HEK293T (cell line): Measurements from ENCODE around the gene COA3.
A peak's percentile ranks its signal among the peaks of the same experiment; 100 is the strongest.

ENCODE experiments used
- CTBP1 ChIP-seq: fragments of 450-650 bp; IDR thresholded peaks from 2 replicates; pipeline ENCODE4 v1.6.1; 2016; ENCODE audit warnings: borderline replicate concordance
- FOXA1 ChIP-seq: fragments of 450-650 bp; IDR thresholded peaks from 2 replicates; pipeline ENCODE4 v1.6.1; 2016; ENCODE audit warnings: mild to moderate bottlenecking
- FOXK2 ChIP-seq: fragments of 450-650 bp; IDR thresholded peaks from 2 replicates; pipeline ENCODE4 v1.6.1; 2016; ENCODE audit warnings: mild to moderate bottlenecking
- FOXM1 ChIP-seq: fragments of 450-650 bp; IDR thresholded peaks from 2 replicates; pipeline ENCODE4 v1.6.1; 2017; ENCODE audit warnings: mild to moderate bottlenecking, borderline replicate concordance
- HDGF ChIP-seq: fragments of 450-650 bp; IDR thresholded peaks from 2 replicates; pipeline ENCODE4 v1.6.1; 2017; ENCODE audit warnings: antibody characterized with exemption, borderline replicate concordance
- LEF1 ChIP-seq: fragments of 450-650 bp; IDR thresholded peaks from 2 replicates; pipeline ENCODE4 v1.6.1; 2017; ENCODE audit warnings: mild to moderate bottlenecking, borderline replicate concordance
- NFRKB ChIP-seq: fragments of 450-650 bp; IDR thresholded peaks from 2 replicates; pipeline ENCODE4 v1.6.1; 2016; ENCODE audit warnings: mild to moderate bottlenecking, moderate library complexity
- SP1 ChIP-seq: fragments of 450-650 bp; IDR thresholded peaks from 2 replicates; pipeline ENCODE4 v1.6.1; 2017
- SUZ12 ChIP-seq: fragments of 450-650 bp; IDR thresholded peaks from 2 replicates; pipeline ENCODE4 v1.6.1; 2016; ENCODE audit warnings: mild to moderate bottlenecking
- TARDBP ChIP-seq: fragments of 450-650 bp; IDR thresholded peaks from 2 replicates; pipeline ENCODE4 v1.6.1; 2016
- ZNF384 ChIP-seq: fragments of 450-650 bp; IDR thresholded peaks from 2 replicates; pipeline ENCODE4 v1.6.1; 2016

GRCh38 chr17:42773290-42774035 lies 25.0 kb downstream of the COA3 start, which contains the start of gene VPS25:
- TF ChIP-seq HDGF, result no peak
- TF ChIP-seq ZNF384, result no peak
- no peak for TF ChIP-seq SUZ12
- TF ChIP-seq SP1, result no peak
- no peak for TF ChIP-seq NFRKB
- no peak for TF ChIP-seq FOXK2
- peak; percentile 94 for TF ChIP-seq CTBP1
- no peak for TF ChIP-seq FOXM1
- TF ChIP-seq TARDBP, result no peak
- TF ChIP-seq LEF1, result no peak
- TF ChIP-seq FOXA1, result no peak
